Panc1 (cell line): Measurements from ENCODE around the gene VRK3. TPM values are rescaled to one million over a fixed set of nuclear protein-coding genes. Genes with fewer than 3 reads are reported as not detected.

Experiments
- ATAC-seq: fragments of 200-7000 bp; cut with Tn5 transposase; 2 replicates; pipeline ENCODE4 v1.9.1; 2020; ENCODE audit warnings: mild to moderate bottlenecking, moderate library complexity
- BruUV-seq: library from RNA; stranded (reverse); fragments of 400-500 nt; replicated peaks from 2 replicates; lab custom pipeline; 2021; lab: Mats Ljungman, UMichigan
- CTCF ChIA-PET: fragments of 300-600 bp; sonication (Branson Sonifier 250); formaldehyde crosslinking; loops from one replicate; lab custom pipeline; 2022; ENCODE audit warnings: antibody characterized with exemption; lab: Charles Lee
- POLR2A ChIA-PET: fragments of 300-600 bp; sonication (Branson Sonifier 250); formaldehyde crosslinking; loops from one replicate; lab custom pipeline; 2022; ENCODE audit warnings: antibody characterized with exemption; lab: Charles Lee
- DNase-seq: peaks from one replicate; pipeline ENCODE4 v3.0.0-alpha.2; 2010; ENCODE audit warnings: low read depth, low spot score
- H3K27ac ChIP-seq: 2 replicates; pipeline ENCODE4 v1.5.1; 2011; ENCODE audit warnings: mild to moderate bottlenecking, low read length, inconsistent platforms
- H3K27me3 ChIP-seq: fragments of 200-500 bp; sonication (Bioruptor generic); 2 replicates; pipeline ENCODE4 v1.6.0; 2014; ENCODE audit warnings: low read length, inconsistent platforms; ENCODE audit not compliant: control insufficient read depth, insufficient read depth
- H3K36me3 ChIP-seq: fragments of 200-500 bp; sonication (Bioruptor generic); 2 replicates; pipeline ENCODE4 v1.5.1; 2014; ENCODE audit warnings: inconsistent platforms, mild to moderate bottlenecking, low read length, moderate library complexity; ENCODE audit not compliant: control insufficient read depth, insufficient read depth
- H3K4me1 ChIP-seq: 2 replicates; pipeline ENCODE4 v1.5.1; 2011; ENCODE audit warnings: inconsistent platforms, mild to moderate bottlenecking, low read length, moderate library complexity; ENCODE audit not compliant: control insufficient read depth, insufficient read depth
- H3K4me3 ChIP-seq, 2 experiments: 2 replicates each; pipeline ENCODE4 v1.5.1; 2011 to 2012; ENCODE audit warnings: low read depth in 2 of 2, low read length in 2 of 2, mild to moderate bottlenecking in 2 of 2, inconsistent platforms in 1 of 2, moderate library complexity in 1 of 2
- H3K9me3 ChIP-seq: fragments of 200-500 bp; sonication (Bioruptor generic); 2 replicates; pipeline ENCODE4 v1.5.1; 2014; ENCODE audit warnings: low read depth, mild to moderate bottlenecking, inconsistent platforms, low read length, moderate library complexity; ENCODE audit not compliant: control insufficient read depth, insufficient read depth
- CTCF ChIP-seq: fragments of 450-650 bp; IDR thresholded peaks from 2 replicates; pipeline ENCODE4 v1.5.1; 2017; ENCODE audit warnings: mild to moderate bottlenecking
- POLR2AphosphoS5 ChIP-seq: IDR thresholded peaks from 2 replicates; pipeline ENCODE4 v1.6.1; 2012; ENCODE audit warnings: mild to moderate bottlenecking, low read depth, low read length, moderate library complexity
- REST ChIP-seq, 2 experiments: IDR thresholded peaks; 2 replicates each; pipeline ENCODE4 v1.6.1; 2011 to 2012; ENCODE audit warnings: low read depth in 2 of 2, control low read depth in 1 of 2, low read length in 1 of 2, mild to moderate bottlenecking in 1 of 2, moderate library complexity in 1 of 2; ENCODE audit not compliant: insufficient read depth in 1 of 2
- SIN3A ChIP-seq: IDR thresholded peaks from 2 replicates; pipeline ENCODE4 v1.6.1; 2012; ENCODE audit warnings: low read depth, mild to moderate bottlenecking, low read length, moderate library complexity, borderline replicate concordance; ENCODE audit not compliant: insufficient read depth
- TCF7L2 ChIP-seq: IDR thresholded peaks from 2 replicates; pipeline ENCODE4 v1.6.1; 2011; ENCODE audit warnings: mild to moderate bottlenecking, low read depth, low read length, inconsistent platforms
- in situ Hi-C: cut with HindIII; loops from 2 replicates; pipeline ENCODE4 v1.10.0; 2016; ENCODE audit warnings: low sequenced_read_pairs, low pct_unique_long_range_greater_than_20kb
- intact Hi-C: fragments of 100-400 bp; cut with micrococcal nuclease; formaldehyde crosslinking; loops from one replicate; pipeline ENCODE4 v1.10.0; 2022; ENCODE audit not compliant: unreplicated experiment
- total RNA-seq: library from RNA; stranded (reverse); gene quantifications from one replicate; pipeline ENCODE4 v1.2.1, GENCODE V29; 2021; ENCODE audit not compliant: unreplicated experiment

Gene VRK3
- total RNA-seq, 1 experiment from 2014 or later = 32.6 TPM

GRCh38 chr19:49929121-49929610, 96.0 kb downstream of the VRK3 start, which contains the start of the genes ATF5 and NUP62:
ATF5 (plus strand) TSS chr19:49929205; CDS start chr19:49930851, 1,646 bp downstream.
NUP62 (minus strand) TSS chr19:49929504; CDS start chr19:49909807, 19,697 bp downstream.
- Histone ChIP-seq H3K4me3 (peak within 1 kb of the TSS; percentile 85 to 88), H3K4me1 (peaks cover 12% of the 10 kb centered on the region), H3K36me3 (no peaks in the 10 kb centered on the region; the same call in none of the 2 replicates), H3K27ac (peak within 1 kb of the TSS; percentile 99), H3K9me3 (no peaks in the 10 kb centered on the region), H3K27me3 (no peaks in the 10 kb centered on the region)
- no peak for DNase-seq
- in situ Hi-C loops = no loop called here
- TSS peak; percentile 78 for BruUV-seq
- peak; percentile 82 for ATAC-seq
- peak; percentile 96 for TF ChIP-seq POLR2AphosphoS5
- no peak for TF ChIP-seq TCF7L2
- TF ChIP-seq REST (IDR thresholded peaks at IDR 0.05; ENCODE audit: insufficient read depth in 1 of 2, low read depth in 2 of 2, low read length in 1 of 2) = no peak
- TF ChIP-seq SIN3A = peak; percentile 95; the same call in 1 of the 2 replicates
- no peak for TF ChIP-seq CTCF
- intact Hi-C loops = no loop called here
- ChIA-PET POLR2A (interaction anchor here (1.0 kb wide), 1 partner anchor 60 kb away, joined by 5 read pairs; no protein-coding TSS in a partner anchor), CTCF (interaction anchor here (0.7 kb wide), 1 partner anchor 959 kb away, joined by 4 read pairs; no protein-coding TSS in a partner anchor)

GRCh38 chr19:49927526-49928264, 97.5 kb downstream of the VRK3 start:
- intact Hi-C loops = no loop called here
- Histone ChIP-seq H3K4me3 (peak overlapping the region; percentile 27 to 85; a peak in 3 of 4 replicates), H3K36me3 (no peaks in the 10 kb centered on the region; the same call in none of the 2 replicates), H3K9me3 (no peaks in the 10 kb centered on the region), H3K27me3 (no peaks in the 10 kb centered on the region), H3K4me1 (peaks cover 12% of the 10 kb centered on the region), H3K27ac (peak overlapping the region; percentile 99)
- TF ChIP-seq REST (IDR thresholded peaks at IDR 0.05; ENCODE audit: insufficient read depth in 1 of 2, low read depth in 2 of 2, low read length in 1 of 2) (no peak), SIN3A (no peak), TCF7L2 (no peak), CTCF (no peak), POLR2AphosphoS5 (no peak)
- in situ Hi-C loops = no loop called here
- BruUV-seq = no TSS peak
- ChIA-PET POLR2A (no interaction called here), CTCF (no interaction called here)
- no peak for ATAC-seq
- DNase-seq = no peak
